HepG2 (cell line): ENCODE data around the gene PAM16. TPM values are rescaled to one million over a fixed set of nuclear protein-coding genes. Genes with fewer than 3 reads are reported as not detected.

Experiments used
- ATAC-seq: fragments of 200-7000 bp; cut with Tn5 transposase; 3 replicates; pipeline ENCODE4 v1.9.1; 2020; ENCODE audit warnings: mild to moderate bottlenecking, moderate library complexity
- BruUV-seq: library from RNA; stranded (reverse); fragments of 400-500 nt; replicated peaks from 2 replicates; lab custom pipeline; 2021; lab: Mats Ljungman, UMichigan
- CTCF ChIA-PET: fragments of 300-600 bp; formaldehyde crosslinking; extraction: SDS; loops from one replicate; lab custom pipeline; 2021; ENCODE audit warnings: low total read pairs, inconsistent platforms, low intra/inter-chr PET ratio; lab: Yijun Ruan, JAX
- POLR2A ChIA-PET: fragments of 350-600 bp; sonication (Branson Sonifier 250); formaldehyde crosslinking; loops from one replicate; lab custom pipeline; 2020; ENCODE audit warnings: antibody characterized with exemption, inconsistent platforms; lab: Yijun Ruan, JAX
- DNase-seq: peaks from one replicate; pipeline ENCODE4 v3.0.0-alpha.2; 2015; ENCODE audit warnings: low spot score
- FAIRE-seq: peaks from 3 replicates; lab custom pipeline; 2011; peaks lifted over from hg19 to GRCh38; lab: Jason Lieb, UNC
- H2AFZ ChIP-seq: one replicate; pipeline ENCODE4 v1.6.1; 2011; ENCODE audit warnings: low read length, inconsistent platforms
- H3K27ac ChIP-seq: fragments of 300-600 bp; 3 replicates; pipeline ENCODE4 v1.8.0; 2011; ENCODE audit warnings: mixed run types, mild to moderate bottlenecking, mixed read lengths, low read length, inconsistent platforms; ENCODE audit not compliant: insufficient read depth; ENCODE audit errors: extremely low read length
- H3K27me3 ChIP-seq, 2 experiments: fragments of 200-600 bp in 1 of 2; 2 replicates in 1 of 2; 3 replicates in 1 of 2; pipeline versions ENCODE4 v1.6.0 to v1.8.0; 2011; ENCODE audit warnings: low read length in 2 of 2, mild to moderate bottlenecking in 2 of 2, moderate library complexity in 2 of 2, inconsistent platforms in 1 of 2; ENCODE audit not compliant: insufficient read depth in 2 of 2, control insufficient read depth in 1 of 2
- H3K36me3 ChIP-seq, 2 experiments: fragments of 200-600 bp in 1 of 2; replicated peaks in 1 of 2; 2 replicates in 1 of 2; 3 replicates in 1 of 2; pipeline versions ENCODE4 v1.5.1 to v1.8.0; 2011; ENCODE audit warnings: low read length in 2 of 2, inconsistent platforms in 1 of 2; ENCODE audit not compliant: insufficient read depth in 2 of 2, control insufficient read depth in 1 of 2
- H3K4me1 ChIP-seq: 2 replicates; pipeline ENCODE4 v1.5.1; 2012; ENCODE audit warnings: low read length, inconsistent platforms; ENCODE audit not compliant: insufficient read depth
- H3K4me2 ChIP-seq: 2 replicates; pipeline ENCODE4 v1.6.0; 2011; ENCODE audit warnings: low read depth, low read length, inconsistent platforms
- H3K4me3 ChIP-seq, 3 experiments: fragments of 200-600 bp in 1 of 3; sonication (generic), shearing (Covaris generic) in 1 of 3; replicated peaks in 1 of 3; 2 replicates each; pipeline ENCODE4 v1.5.1; 2011 to 2016; ENCODE audit warnings: low read length in 3 of 3, inconsistent platforms in 2 of 3, low read depth in 2 of 3, mild to moderate bottlenecking in 2 of 3, control low read depth in 1 of 3, mixed read lengths in 1 of 3; ENCODE audit not compliant: insufficient read depth in 1 of 3
- H3K79me2 ChIP-seq: one replicate; pipeline ENCODE4 v1.6.1; 2011; ENCODE audit warnings: low read length, inconsistent platforms; ENCODE audit not compliant: insufficient read depth
- H3K9ac ChIP-seq: 2 replicates; pipeline ENCODE4 v1.6.0; 2011; ENCODE audit warnings: mild to moderate bottlenecking, low read depth, low read length, inconsistent platforms; ENCODE audit not compliant: insufficient read depth
- H3K9me3 ChIP-seq: 2 replicates; pipeline ENCODE4 v1.5.1; 2012; ENCODE audit warnings: mild to moderate bottlenecking, low read length
- H4K20me1 ChIP-seq: 2 replicates; pipeline ENCODE4 v1.6.0; 2011; ENCODE audit warnings: inconsistent platforms, mild to moderate bottlenecking, low read length, moderate library complexity; ENCODE audit not compliant: insufficient read depth
- AGO2 ChIP-seq: fragments of 200-400 bp; formaldehyde crosslinking; optimal IDR thresholded peaks from 2 replicates; pipeline ENCODE3; 2017; ENCODE audit warnings: mild to moderate bottlenecking, low read depth, low read length, moderate library complexity
- ARHGAP35 ChIP-seq: sonication (generic); formaldehyde crosslinking; IDR thresholded peaks from 2 replicates; pipeline ENCODE4 v1.9.0; 2022; ENCODE audit warnings: mild to moderate bottlenecking, inconsistent platforms, moderate library complexity, missing genetic modification reagents, borderline replicate concordance
- BCLAF1 ChIP-seq: fragments of 450-650 bp; IDR thresholded peaks from 2 replicates; pipeline ENCODE4 v1.6.1; 2017; ENCODE audit warnings: mild to moderate bottlenecking
- HNF4A ChIP-seq: sonication (generic); formaldehyde crosslinking; IDR thresholded peaks from 2 replicates; pipeline ENCODE4 v1.4.0; 2020; ENCODE audit warnings: missing genetic modification reagents
- HNRNPL ChIP-seq: fragments of 200-400 bp; formaldehyde crosslinking; IDR thresholded peaks from 2 replicates; pipeline ENCODE4 v1.6.1; 2017; ENCODE audit warnings: mild to moderate bottlenecking, low read depth, low read length
- PRDM4 ChIP-seq: sonication (generic); formaldehyde crosslinking; IDR thresholded peaks from 2 replicates; pipeline ENCODE4 v1.9.0; 2021; ENCODE audit warnings: missing genetic modification reagents, borderline replicate concordance
- RARA ChIP-seq: IDR thresholded peaks from 2 replicates; pipeline ENCODE4 v1.6.1; 2016; ENCODE audit warnings: missing genetic modification reagents, missing compliant biosample characterization
- SAFB2 ChIP-seq: sonication (generic); formaldehyde crosslinking; IDR thresholded peaks from 2 replicates; pipeline ENCODE4 v1.5.1; 2020; ENCODE audit warnings: missing genetic modification reagents, low read depth, mild to moderate bottlenecking, borderline replicate concordance
- TFAP4 ChIP-seq: sonication (generic); IDR thresholded peaks from 2 replicates; pipeline ENCODE4 v1.6.1; 2016; ENCODE audit warnings: low read depth, borderline replicate concordance
- ZBTB1 ChIP-seq: sonication (generic); formaldehyde crosslinking; IDR thresholded peaks from 2 replicates; pipeline ENCODE4 v1.4.0; 2020; ENCODE audit warnings: missing genetic modification reagents, borderline replicate concordance
- ZNF143 ChIP-seq: sonication (generic); formaldehyde crosslinking; IDR thresholded peaks from 2 replicates; pipeline ENCODE4 v1.4.0; 2020; ENCODE audit warnings: missing genetic modification reagents
- ZNF263 ChIP-seq: sonication (generic); formaldehyde crosslinking; IDR thresholded peaks from 2 replicates; pipeline ENCODE4 v1.4.0; 2020; ENCODE audit warnings: missing genetic modification reagents
- ZNF552 ChIP-seq: sonication (generic); formaldehyde crosslinking; IDR thresholded peaks from 2 replicates; pipeline ENCODE4 v1.9.0; 2022; ENCODE audit warnings: missing genetic modification reagents, mild to moderate bottlenecking, borderline replicate concordance
- ZNF589 ChIP-seq: sonication (generic); formaldehyde crosslinking; conservative IDR thresholded peaks from 2 replicates; pipeline ENCODE4 v1.8.0; 2022; ENCODE audit warnings: mild to moderate bottlenecking, moderate library complexity, missing genetic modification reagents
- ZNF709 ChIP-seq: sonication (generic); formaldehyde crosslinking; IDR thresholded peaks from 2 replicates; pipeline ENCODE4 v1.5.0; 2020; ENCODE audit warnings: mild to moderate bottlenecking, missing genetic modification reagents
- ZNF746 ChIP-seq: sonication (generic); formaldehyde crosslinking; IDR thresholded peaks from 2 replicates; pipeline ENCODE4 v1.8.0; 2022; ENCODE audit warnings: mild to moderate bottlenecking, missing genetic modification reagents
- ZNF816 ChIP-seq: sonication (generic); formaldehyde crosslinking; IDR thresholded peaks from 2 replicates; pipeline ENCODE4 v1.8.0; 2022; ENCODE audit warnings: missing genetic modification reagents, mild to moderate bottlenecking, borderline replicate concordance
- WGBS: methylation state at CpG from one replicate; pipeline ENCODE4 v1.1.6; 2017; ENCODE audit warnings: low lambda C conversion rate; 5-methylcytosine and 5-hydroxymethylcytosine counted together
- in situ Hi-C: cut with HindIII; loops from 2 replicates; pipeline ENCODE4 v1.10.0; 2017; ENCODE audit warnings: low pct_unique_long_range_greater_than_20kb; ENCODE audit not compliant: extremely low pct_ligation_motif_present
- intact Hi-C: fragments of 100-400 bp; cut with micrococcal nuclease; formaldehyde crosslinking; loops from one replicate; pipeline ENCODE4 v1.10.0; 2022; ENCODE audit not compliant: unreplicated experiment
- polyA plus RNA-seq, 8 experiments: library from polyadenylated mRNA; depleted of rRNA in 3 of 8; stranded (reverse) in 7 of 8; unstranded in 1 of 8; fragments of >200 nt; fragmentation: Illumina TruSeq in 4 of 8; extraction: Trizol in 4 of 8; gene quantifications; 2 replicates each; pipeline versions ENCODE4 v1.2.1 to v1.2.3, GENCODE V29; 2011 to 2016; ENCODE audit warnings: low read depth in 4 of 8, missing spikeins in 1 of 8, mixed read lengths in 1 of 8; ENCODE audit not compliant: insufficient read depth in 1 of 8
- total RNA-seq, 5 experiments: library from RNA; depleted of rRNA; stranded (reverse); fragments of >200 nt; fragmentation: Illumina TruSeq; extraction: Trizol; gene quantifications; 2 replicates each; pipeline ENCODE4 v1.2.3, GENCODE V29; 2016; ENCODE audit warnings: low read depth in 1 of 5

The PAM16 gene
- total and polyA plus RNA-seq, 2 of the 13 experiments (the other 11 are each of a cell fraction or from before 2014, with no cell fraction given), result 51.5 to 51.8 TPM

GRCh38 chr16:4317532-4318450 is 33.3 kb downstream of the PAM16 start:
- no peaks in the 10 kb centered on the region for H3K79me2 ChIP-seq
- H3K36me3 ChIP-seq, result no peaks in the 10 kb centered on the region
- H4K20me1 ChIP-seq, result 0 out of 2 replicates have a peak, but pooled peaks cover 3% of the 10 kb centered on the region
- H3K4me2 ChIP-seq, result peak overlapping the region; percentile 71
- H3K27me3 ChIP-seq, result peaks cover 3 to 53% of the 10 kb centered on the region in 2 experiments; a peak in 4 of 5 replicates
- ChIA-PET POLR2A (interaction anchor here (0.8 to 2.6 kb wide), 7 partner anchors 10 to 64 kb away, joined by 3 to 12 read pairs (median 3); partner anchors contain the start of gene TFAP4), CTCF (no interaction called here)
- 10% methylated on average over 11 of the region's 12 CpGs for WGBS
- no peaks in the 10 kb centered on the region for H3K9me3 ChIP-seq
- intact Hi-C loops (no loop called here), in situ Hi-C loops (no loop called here)
- H2AFZ ChIP-seq, result no peak overlapping the region
- no peak overlapping the region for H3K9ac ChIP-seq
- ATAC-seq (peak; percentile 1; the same call in 2 of the 3 replicates), FAIRE-seq (no peak), DNase-seq (no peak)
- H3K4me1 ChIP-seq, result peaks cover 83% of the 10 kb centered on the region
- no TSS peak for BruUV-seq
- H3K4me3 ChIP-seq, result peak overlapping the region in 1 of 3 experiments; percentile 69; a peak in 2 of 6 replicates
- no peak overlapping the region for H3K27ac ChIP-seq
- TF ChIP-seq ZNF589 (CRISPR knock-in tag) (no peak), HNRNPL (peak; percentile 61), ZNF709 (CRISPR knock-in tag) (no peak), PRDM4 (CRISPR knock-in tag) (no peak), SAFB2 (CRISPR knock-in tag) (no peak), ARHGAP35 (no peak), ZNF816 (no peak), ZNF746 (0 out of 2 replicates have a peak, but pooled peaks have one; percentile 28), ZNF143 (CRISPR knock-in tag) (no peak), BCLAF1 (no peak), RARA (peak; percentile 40), ZBTB1 (CRISPR knock-in tag) (no peak), ZNF263 (no peak), TFAP4 (peak; percentile 53; the same call in 1 of the 2 replicates), AGO2 (no peak), HNF4A (CRISPR knock-in tag) (peak; percentile 37; the same call in 1 of the 2 replicates), ZNF552 (no peak)
